Measurements from ENCODE around the gene HBEGF. TPM values are rescaled to one million over a fixed set of nuclear protein-coding genes. Genes with fewer than 3 reads are reported as not detected.
A peak's percentile ranks its signal among the peaks of the same experiment; 100 is the strongest.

Gene HBEGF
- total RNA-seq, 2 experiments from 2014 or later = 21.5 to 23.5 TPM

DNA sequence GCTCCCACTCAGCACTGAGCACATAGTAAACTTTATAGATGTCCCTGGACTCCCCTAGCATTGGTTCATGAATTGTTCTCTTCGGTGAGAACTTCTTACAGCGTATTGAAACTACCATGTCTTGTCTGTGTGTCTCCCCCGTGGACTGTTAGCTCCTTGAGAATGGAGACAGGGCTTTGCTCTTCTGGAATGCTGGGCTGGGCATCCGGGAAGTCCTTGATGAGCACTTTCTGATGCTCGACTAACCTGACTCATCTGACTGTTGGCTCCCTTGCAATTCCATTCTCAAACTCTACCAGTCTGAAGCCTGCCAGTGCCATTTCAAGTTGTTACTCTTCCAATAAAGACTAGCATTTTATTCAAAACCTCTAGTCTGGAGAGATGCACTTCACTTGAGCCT lies 28.5 kb downstream of the HBEGF start:
- ChIA-PET POLR2A (no interaction called here), CTCF (interaction anchor here (1.1 to 1.2 kb wide), 2 partner anchors 29 to 75 kb away, joined by 3 read pairs; partner anchors contain the start of gene HBEGF)
- intact Hi-C loops (cut with micrococcal nuclease) = no loop called here
- Mint-ChIP-seq H3K36me3 (no peaks in the 10 kb centered on the region), H3K27me3 (no peaks in the 10 kb centered on the region), H3K4me3 (no peak overlapping the region), H3K9me3 (no peaks in the 10 kb centered on the region), H3K27ac (no peak overlapping the region), H3K4me1 (ENCODE audit: low read depth) (no peaks in the 10 kb centered on the region)
- no peak for DNase-seq

DNA sequence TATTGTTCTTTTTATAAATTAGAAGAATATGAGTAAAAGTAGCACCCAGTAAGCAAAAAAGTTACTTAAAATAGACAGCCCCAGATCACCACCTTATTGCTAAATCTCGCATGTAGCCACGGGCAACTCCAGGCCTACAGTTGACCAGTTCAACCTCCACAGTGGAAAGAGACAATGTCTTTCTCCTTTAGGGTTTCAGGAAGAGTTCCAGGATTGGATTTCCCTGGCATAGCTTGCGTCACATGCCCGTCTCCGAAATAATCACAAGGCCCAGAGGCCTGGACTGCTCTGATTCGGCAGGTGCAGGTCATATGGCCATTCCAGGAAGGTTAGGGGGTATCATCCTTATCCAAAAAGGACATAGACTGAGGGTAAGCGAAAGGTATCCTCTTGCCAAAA lies 33.6 kb downstream of the HBEGF start:
- ChIA-PET POLR2A (no interaction called here), CTCF (no interaction called here)
- intact Hi-C loops (cut with micrococcal nuclease) = no loop called here
- peaks cover 2% of the 10 kb centered on the region for H3K27me3 Mint-ChIP-seq
- no peaks in the 10 kb centered on the region for H3K36me3 Mint-ChIP-seq
- H3K27ac Mint-ChIP-seq = no peak overlapping the region
- H3K4me3 Mint-ChIP-seq = no peak overlapping the region
- peaks cover 6% of the 10 kb centered on the region for H3K4me1 Mint-ChIP-seq (ENCODE audit: low read depth)
- H3K9me3 Mint-ChIP-seq = no peaks in the 10 kb centered on the region
- no peak for DNase-seq

DNA sequence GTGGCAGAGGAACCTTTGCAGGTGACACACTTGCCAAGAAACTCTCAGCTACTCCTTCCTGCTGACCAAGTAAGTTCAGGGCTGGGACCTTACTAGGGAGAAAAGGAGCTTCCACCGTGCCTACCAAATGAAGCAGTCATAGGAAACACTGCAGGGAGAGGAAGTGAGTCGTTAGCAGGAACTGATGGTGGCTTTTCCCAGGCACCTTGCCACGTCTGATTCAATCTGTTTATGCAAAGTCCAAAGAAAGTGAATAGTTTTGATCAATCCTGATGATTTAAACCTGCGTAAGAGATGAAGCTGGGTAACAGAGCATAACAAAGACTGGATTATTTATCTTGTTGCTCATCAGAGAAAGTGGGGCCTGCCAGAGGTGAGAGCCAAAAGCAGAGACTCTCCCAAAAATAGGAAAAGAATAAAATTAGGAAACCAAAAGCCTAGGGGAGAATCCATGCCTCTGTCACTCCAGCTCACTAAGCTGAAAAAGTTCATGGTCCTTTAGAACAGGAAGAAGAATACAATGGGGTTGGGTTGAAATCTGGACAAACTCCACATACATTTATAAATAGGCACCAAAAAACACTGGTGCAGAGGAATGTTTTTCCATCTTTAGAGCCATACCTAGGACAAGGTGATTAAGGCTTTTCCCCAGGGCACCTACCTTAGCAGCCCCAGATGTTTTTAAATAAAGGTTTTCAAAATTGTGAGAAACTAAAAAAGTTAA lies 34.2 kb downstream of the HBEGF start:
- Mint-ChIP-seq H3K27me3 (peaks cover 2% of the 10 kb centered on the region), H3K36me3 (no peaks in the 10 kb centered on the region), H3K4me1 (ENCODE audit: low read depth) (peaks cover 6% of the 10 kb centered on the region), H3K9me3 (no peaks in the 10 kb centered on the region), H3K4me3 (no peak overlapping the region), H3K27ac (no peak overlapping the region)
- CTCF ChIA-PET = interaction anchor here (1.3 to 2.9 kb wide), 3 partner anchors 9 to 51 kb away, joined by 3 to 17 read pairs (median 5); no protein-coding TSS in a partner anchor
- DNase-seq = no peak
- intact Hi-C loops (cut with micrococcal nuclease) = no loop called here
- POLR2A ChIA-PET = no interaction called here

DNA sequence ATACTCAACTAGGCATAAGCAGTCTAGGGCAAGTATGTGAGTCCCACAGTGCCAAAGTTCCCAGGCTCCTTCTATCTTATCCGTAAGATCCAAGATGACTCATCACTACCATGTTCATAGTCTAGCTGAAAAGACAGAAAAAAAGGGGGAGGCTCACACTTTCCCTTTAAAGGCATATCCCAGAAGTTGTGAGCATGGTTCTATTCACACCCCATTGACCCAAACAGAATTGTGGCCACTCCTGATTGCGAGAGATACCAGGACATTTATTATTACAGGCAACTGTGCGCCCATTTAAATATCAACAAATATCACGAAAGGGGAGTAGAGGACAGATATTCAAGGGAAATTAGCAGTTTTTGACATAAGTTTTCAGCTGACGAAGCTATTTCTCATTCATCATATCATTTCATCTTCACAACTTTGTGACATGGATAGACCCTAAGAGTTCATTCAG lies 35.4 kb downstream of the HBEGF start:
- Mint-ChIP-seq H3K9me3 (no peaks in the 10 kb centered on the region), H3K36me3 (no peaks in the 10 kb centered on the region), H3K27me3 (peaks cover 2% of the 10 kb centered on the region), H3K27ac (no peak overlapping the region), H3K4me1 (ENCODE audit: low read depth) (peaks cover 6% of the 10 kb centered on the region), H3K4me3 (no peak overlapping the region)
- POLR2A ChIA-PET = no interaction called here
- no peak for DNase-seq
- intact Hi-C loops (cut with micrococcal nuclease) = no loop called here
- CTCF ChIA-PET = interaction anchor here (1.3 to 2.9 kb wide), 4 partner anchors 10 to 72 kb away, joined by 3 to 17 read pairs (median 4); no protein-coding TSS in a partner anchor

DNA sequence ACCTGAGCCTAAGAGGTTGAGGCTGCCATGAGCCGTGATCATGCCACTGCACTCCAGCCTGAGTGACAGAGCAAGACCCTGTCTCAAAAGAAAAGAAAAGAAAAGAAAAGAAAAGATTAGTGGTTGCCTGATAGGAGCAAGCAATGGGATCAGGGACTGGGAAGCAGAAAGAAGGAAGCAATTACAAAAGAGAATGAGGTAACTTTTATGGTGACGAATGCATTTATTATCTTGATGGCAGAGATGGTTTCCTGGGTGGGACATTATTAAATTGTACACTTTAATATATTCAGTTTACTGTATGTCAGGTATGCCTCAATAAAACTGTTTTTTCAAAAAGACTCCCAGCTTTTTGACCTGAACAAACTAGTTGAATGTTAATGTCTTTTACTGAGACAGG lies 36.0 kb downstream of the HBEGF start:
- Mint-ChIP-seq H3K27ac (no peak overlapping the region), H3K4me1 (ENCODE audit: low read depth) (peaks cover 6% of the 10 kb centered on the region), H3K9me3 (no peaks in the 10 kb centered on the region), H3K27me3 (peaks cover 2% of the 10 kb centered on the region), H3K36me3 (no peaks in the 10 kb centered on the region), H3K4me3 (no peak overlapping the region)
- intact Hi-C loops (cut with micrococcal nuclease) = no loop called here
- POLR2A ChIA-PET = no interaction called here
- DNase-seq = no peak
- CTCF ChIA-PET = interaction anchor here (1.4 to 2.9 kb wide), 3 partner anchors 10 to 71 kb away, joined by 3 to 17 read pairs (median 5); no protein-coding TSS in a partner anchor

DNA sequence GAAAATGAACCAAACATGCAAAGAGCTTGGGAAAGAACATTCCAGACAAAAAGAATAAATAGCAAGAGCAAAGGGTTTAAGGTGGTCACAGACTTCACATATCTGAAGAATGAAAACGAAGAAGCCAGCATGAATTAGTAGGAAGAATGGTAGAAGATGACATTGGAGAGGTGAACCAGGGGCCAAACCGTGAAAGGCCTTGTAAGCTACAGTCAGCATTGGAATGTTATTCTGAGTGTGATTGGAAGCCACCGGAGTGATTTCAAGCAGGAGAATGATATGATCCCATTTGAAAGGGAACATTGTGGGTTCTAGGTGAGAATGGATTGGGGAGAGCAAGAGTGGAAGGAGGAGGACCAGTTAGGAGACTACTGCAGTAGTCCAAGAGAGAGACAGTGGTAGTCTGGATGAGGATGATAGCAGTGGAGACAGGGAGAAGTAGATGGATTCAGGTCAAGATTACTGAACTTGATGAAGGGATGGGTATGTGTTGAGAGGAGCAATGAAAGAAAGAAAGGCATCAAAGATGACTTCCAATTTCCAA lies 36.6 kb downstream of the HBEGF start:
- no peak overlapping the region for H3K27ac Mint-ChIP-seq
- no peak for DNase-seq
- peaks cover 6% of the 10 kb centered on the region for H3K4me1 Mint-ChIP-seq (ENCODE audit: low read depth)
- no peak overlapping the region for H3K4me3 Mint-ChIP-seq
- ChIA-PET POLR2A (no interaction called here), CTCF (interaction anchor here (2.3 to 2.9 kb wide), 2 partner anchors 11 to 41 kb away, joined by 5 to 17 read pairs; no protein-coding TSS in a partner anchor)
- intact Hi-C loops (cut with micrococcal nuclease) = no loop called here
- H3K9me3 Mint-ChIP-seq = no peaks in the 10 kb centered on the region
- no peaks in the 10 kb centered on the region for H3K36me3 Mint-ChIP-seq
- H3K27me3 Mint-ChIP-seq = peaks cover 2% of the 10 kb centered on the region

DNA sequence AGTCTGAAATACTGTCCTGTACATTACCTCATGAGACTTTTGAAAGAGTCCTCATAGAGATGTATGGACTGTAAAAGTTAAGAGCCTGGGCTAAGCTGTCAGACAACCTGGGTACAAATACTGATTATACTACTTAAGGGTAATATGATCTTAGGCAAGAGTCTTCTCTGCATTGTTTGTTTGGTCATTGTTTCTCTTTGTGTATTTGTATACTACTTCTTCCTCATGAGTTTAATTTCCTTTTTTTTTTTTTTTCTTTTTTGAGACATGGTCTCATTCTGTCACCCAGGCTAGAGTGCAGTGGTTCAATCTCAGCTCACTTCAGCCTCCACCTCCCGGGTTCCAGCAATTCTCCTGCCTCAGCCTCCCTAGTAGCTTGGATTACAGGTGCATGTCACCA lies 40.9 kb downstream of the HBEGF start:
- CTCF ChIA-PET = interaction anchor here (1.0 to 4.5 kb wide), 3 partner anchors 40 to 73 kb away, joined by 3 to 29 read pairs (median 27); partner anchors contain the start of gene HBEGF

DNA sequence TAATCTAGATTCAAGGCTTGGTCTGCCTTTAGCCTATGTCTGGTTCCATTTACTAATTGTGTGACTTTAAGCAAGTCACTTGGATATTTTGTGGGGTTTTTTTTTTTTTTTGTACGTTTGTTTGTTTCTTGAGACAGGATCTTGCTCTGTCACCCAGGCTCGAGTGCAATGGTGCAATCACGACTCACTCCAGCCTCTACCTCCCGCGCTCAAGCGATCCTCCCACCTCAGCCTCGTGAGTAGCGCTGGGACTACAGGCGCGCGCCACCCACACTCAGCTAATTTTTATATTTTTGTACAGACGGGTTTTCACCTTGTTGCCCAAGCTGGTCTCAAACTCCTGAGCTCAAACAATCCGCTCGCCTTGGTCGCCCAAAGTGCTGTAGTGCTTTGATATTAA lies 42.4 kb downstream of the HBEGF start:
- Mint-ChIP-seq H3K27me3 (no peaks in the 10 kb centered on the region), H3K27ac (no peak overlapping the region), H3K4me3 (peak overlapping the region; percentile 26), H3K36me3 (peaks cover 10% of the 10 kb centered on the region), H3K9me3 (no peaks in the 10 kb centered on the region), H3K4me1 (ENCODE audit: low read depth) (peaks cover 22% of the 10 kb centered on the region)
- ChIA-PET POLR2A (no interaction called here), CTCF (interaction anchor here (0.6 to 4.5 kb wide), 6 partner anchors 32 to 64 kb away, joined by 3 to 29 read pairs (median 10); partner anchors contain the start of gene HBEGF)
- DNase-seq = peak; percentile 23
- intact Hi-C loops (cut with micrococcal nuclease) = loop anchor here (1.0 to 2.0 kb wide), 4 partner anchors 39 to 129 kb away; partner anchors contain the start of genes ANKHD1 and CYSTM1

More for the DNA sequence above, 40.9 kb downstream of the HBEGF start:
- no peak for DNase-seq
- Mint-ChIP-seq H3K9me3 (no peaks in the 10 kb centered on the region), H3K4me1 (ENCODE audit: low read depth) (peaks cover 16% of the 10 kb centered on the region), H3K4me3 (no peak overlapping the region), H3K36me3 (peaks cover 1% of the 10 kb centered on the region), H3K27ac (no peak overlapping the region), H3K27me3 (peaks cover 2% of the 10 kb centered on the region)
- POLR2A ChIA-PET = no interaction called here
- intact Hi-C loops (cut with micrococcal nuclease) = no loop called here

DNA sequence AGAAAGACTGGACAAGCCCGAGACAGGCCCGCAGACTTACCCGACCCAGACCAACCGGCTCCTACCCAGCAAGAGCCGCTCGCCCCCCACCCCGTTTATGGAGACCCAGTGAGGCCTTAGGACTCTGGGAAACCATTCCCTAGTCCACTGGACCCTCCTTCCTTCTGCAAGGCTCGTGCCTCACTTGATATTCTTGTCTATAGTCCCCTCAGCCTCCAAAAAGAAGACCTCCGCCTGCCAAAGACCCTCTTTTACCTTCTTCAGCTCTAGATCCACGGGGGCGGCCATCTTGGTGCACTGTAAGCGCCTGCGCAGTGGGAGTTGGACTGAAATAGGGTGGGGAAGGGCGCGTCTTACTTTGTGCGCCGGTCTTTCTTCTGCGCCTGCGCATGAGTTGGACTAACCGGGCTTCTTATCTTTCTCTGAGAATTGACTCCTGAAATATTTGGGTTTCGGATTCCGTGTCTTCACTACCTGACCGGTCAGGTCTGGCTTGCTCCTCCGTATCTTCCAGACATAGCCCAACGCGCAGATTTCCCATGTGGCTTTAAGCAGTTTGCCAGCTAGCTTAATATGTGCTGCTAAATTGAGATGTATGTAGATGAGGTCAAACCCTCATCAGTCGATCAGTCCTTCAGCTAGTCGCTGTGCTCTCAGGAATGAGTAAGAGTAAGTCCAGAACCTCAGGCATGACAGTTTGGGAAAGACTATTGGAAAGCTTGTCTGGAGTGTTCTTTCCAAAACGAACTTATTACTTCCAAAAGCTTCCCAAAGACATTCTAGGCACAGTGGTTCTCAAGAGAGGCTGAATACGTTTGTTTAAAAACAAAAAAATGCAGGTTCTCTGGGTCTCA lies 43.4 kb downstream of the HBEGF start, which contains the start of gene PFDN1:
PFDN1 (minus strand) TSS at position 316 of the 854 bp plus-strand sequence; CDS start at position 288, 28 bp downstream.
- H3K27ac Mint-ChIP-seq = peak within 1 kb of the TSS; percentile 85
- no peaks in the 10 kb centered on the region for H3K27me3 Mint-ChIP-seq
- H3K9me3 Mint-ChIP-seq = no peaks in the 10 kb centered on the region
- intact Hi-C loops (cut with micrococcal nuclease) = loop anchor here (1.0 to 2.0 kb wide), 4 partner anchors 40 to 128 kb away; partner anchors contain the start of genes ANKHD1 and CYSTM1
- H3K4me1 Mint-ChIP-seq (ENCODE audit: low read depth) = peaks cover 26% of the 10 kb centered on the region
- DNase-seq = peak; percentile 95
- ChIA-PET CTCF (interaction anchor here (0.8 to 4.5 kb wide), 7 partner anchors 37 to 70 kb away, joined by 3 to 29 read pairs (median 8); partner anchors contain the start of gene HBEGF), POLR2A (interaction anchor here (0.9 kb wide), 1 partner anchor 42 kb away, joined by 4 read pairs; no protein-coding TSS in a partner anchor)
- peak within 1 kb of the TSS; percentile 98 for H3K4me3 Mint-ChIP-seq
- peaks cover 15% of the 10 kb centered on the region for H3K36me3 Mint-ChIP-seq

DNA sequence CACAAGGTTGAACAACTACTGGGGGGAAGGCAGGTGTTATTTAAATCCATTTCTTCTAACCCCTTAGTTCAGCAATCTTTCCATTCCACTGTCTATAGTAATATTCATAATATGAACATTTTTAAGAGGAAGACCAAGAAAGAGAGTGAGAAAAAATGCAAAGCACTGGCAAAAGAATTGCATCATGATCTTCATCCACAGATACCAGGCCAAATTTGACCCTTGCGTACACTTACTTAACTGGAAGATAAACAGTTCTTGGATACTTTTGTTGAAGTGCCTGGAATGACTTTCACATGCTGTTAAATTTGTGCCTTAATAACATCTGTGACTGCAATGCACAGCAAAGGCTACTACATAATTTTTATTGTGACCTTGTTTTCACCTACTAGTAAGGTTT lies 45.3 kb downstream of the HBEGF start:
- intact Hi-C loops (cut with micrococcal nuclease) = no loop called here
- H3K4me1 Mint-ChIP-seq (ENCODE audit: low read depth) = peaks cover 39% of the 10 kb centered on the region
- POLR2A ChIA-PET = no interaction called here
- peaks cover 20% of the 10 kb centered on the region for H3K36me3 Mint-ChIP-seq
- DNase-seq = no peak
- H3K27me3 Mint-ChIP-seq = no peaks in the 10 kb centered on the region
- no peak overlapping the region for H3K27ac Mint-ChIP-seq
- H3K9me3 Mint-ChIP-seq = no peaks in the 10 kb centered on the region
- CTCF ChIA-PET = interaction anchor here (1.0 to 4.5 kb wide), 2 partner anchors 57 kb away, joined by 3 to 29 read pairs; no protein-coding TSS in a partner anchor
- H3K4me3 Mint-ChIP-seq = peak overlapping the region; percentile 20

DNA sequence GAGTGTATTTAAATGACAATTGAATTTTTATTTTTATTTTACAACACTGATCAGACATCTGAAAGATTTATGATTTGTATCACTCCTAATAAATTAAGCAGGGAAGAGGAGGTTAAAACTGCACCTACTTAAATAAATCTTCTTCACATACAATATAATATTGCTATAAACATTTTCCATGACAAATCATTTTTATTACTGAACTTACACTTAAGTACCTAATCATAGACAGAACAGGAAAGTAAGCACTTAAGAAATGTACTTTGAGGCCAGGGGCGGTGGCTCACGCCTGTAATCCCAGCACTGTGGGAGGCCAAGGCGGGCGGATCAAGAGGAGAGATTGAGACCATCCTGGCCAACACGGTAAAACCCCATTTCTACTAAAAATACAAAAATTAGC lies 47.3 kb downstream of the HBEGF start:
- Mint-ChIP-seq H3K27ac (no peak overlapping the region), H3K9me3 (no peaks in the 10 kb centered on the region), H3K36me3 (peaks cover 20% of the 10 kb centered on the region), H3K4me3 (no peak overlapping the region), H3K27me3 (no peaks in the 10 kb centered on the region), H3K4me1 (ENCODE audit: low read depth) (peaks cover 54% of the 10 kb centered on the region)
- intact Hi-C loops (cut with micrococcal nuclease) = no loop called here
- CTCF ChIA-PET = interaction anchor here (1.0 kb wide), 1 partner anchor 53 kb away, joined by 3 read pairs; no protein-coding TSS in a partner anchor
- POLR2A ChIA-PET = no interaction called here
- no peak for DNase-seq

All from activated CD4-positive, alpha-beta memory T cell treated with anti-CD3 and anti-CD28 coated beads for 36 hours (primary cell).